ENCODE results near the gene MECR.

MECR gene

GRCh38 chr1:29254346-29254745, 23.6 kb upstream of the MECR start:
- H3K4me3 ChIP-seq (ENCODE audit: low read depth, low read length): no peak overlapping the region
- TF ChIP-seq, protein P1, sequence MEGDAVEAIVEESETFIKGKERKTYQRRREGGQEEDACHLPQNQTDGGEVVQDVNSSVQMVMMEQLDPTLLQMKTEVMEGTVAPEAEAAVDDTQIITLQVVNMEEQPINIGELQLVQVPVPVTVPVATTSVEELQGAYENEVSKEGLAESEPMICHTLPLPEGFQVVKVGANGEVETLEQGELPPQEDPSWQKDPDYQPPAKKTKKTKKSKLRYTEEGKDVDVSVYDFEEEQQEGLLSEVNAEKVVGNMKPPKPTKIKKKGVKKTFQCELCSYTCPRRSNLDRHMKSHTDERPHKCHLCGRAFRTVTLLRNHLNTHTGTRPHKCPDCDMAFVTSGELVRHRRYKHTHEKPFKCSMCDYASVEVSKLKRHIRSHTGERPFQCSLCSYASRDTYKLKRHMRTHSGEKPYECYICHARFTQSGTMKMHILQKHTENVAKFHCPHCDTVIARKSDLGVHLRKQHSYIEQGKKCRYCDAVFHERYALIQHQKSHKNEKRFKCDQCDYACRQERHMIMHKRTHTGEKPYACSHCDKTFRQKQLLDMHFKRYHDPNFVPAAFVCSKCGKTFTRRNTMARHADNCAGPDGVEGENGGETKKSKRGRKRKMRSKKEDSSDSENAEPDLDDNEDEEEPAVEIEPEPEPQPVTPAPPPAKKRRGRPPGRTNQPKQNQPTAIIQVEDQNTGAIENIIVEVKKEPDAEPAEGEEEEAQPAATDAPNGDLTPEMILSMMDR (IDR thresholded peaks at IDR 0.05; ENCODE audit: low read depth, low read length): no peak

GRCh38 chr1:29253180-29253579, 22.4 kb upstream of the MECR start:
- H3K4me3 ChIP-seq (ENCODE audit: low read depth, low read length): no peak overlapping the region
- TF ChIP-seq, protein P1 (IDR thresholded peaks at IDR 0.05; ENCODE audit: low read depth, low read length): no peak

DNA sequence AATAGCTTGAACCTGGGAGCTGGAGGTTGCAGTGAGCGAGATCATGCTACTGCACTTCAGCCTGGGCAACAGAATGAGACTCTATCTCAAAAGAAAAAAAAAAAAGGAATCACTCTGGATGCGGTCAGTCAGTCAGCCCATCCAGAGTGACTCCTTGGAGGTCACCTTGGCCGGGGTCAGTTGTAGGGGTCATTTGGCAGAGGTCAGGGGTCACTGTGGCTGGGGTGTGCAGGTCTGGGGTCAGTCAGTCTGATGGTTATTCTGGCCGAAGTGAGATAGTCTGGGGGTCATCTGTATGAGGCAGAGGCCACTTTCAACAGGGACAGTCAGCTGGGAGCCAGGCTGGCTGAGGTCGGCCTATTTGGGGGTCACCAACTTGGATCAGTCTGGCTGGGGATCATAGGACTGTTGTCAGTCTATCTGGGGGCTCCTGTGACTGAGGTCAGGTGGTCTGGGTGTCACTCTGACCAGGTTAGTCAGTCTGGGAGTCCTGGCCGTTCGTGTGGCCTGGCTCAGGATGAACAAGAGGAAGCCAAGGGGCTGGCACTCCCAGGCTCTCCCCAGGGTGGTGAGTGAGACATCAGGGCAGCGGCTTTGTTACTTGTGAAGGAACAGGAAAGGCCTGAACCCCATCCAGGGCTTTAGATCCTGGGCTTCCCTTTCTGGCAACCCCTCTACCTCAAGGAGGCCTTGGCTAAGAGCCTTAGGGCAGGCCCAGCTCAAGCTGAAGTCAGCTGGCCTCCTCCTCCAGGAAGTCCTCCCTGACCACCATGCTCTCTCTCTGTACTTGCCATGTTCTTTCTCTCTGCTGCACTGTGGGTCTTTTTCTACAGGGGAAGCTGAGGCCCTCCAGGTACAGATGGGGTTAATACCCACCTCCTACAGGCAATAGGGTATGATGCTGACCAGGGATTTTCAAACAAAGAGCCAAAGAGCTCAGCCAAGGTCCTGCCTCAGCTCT, 20.7 kb upstream of the MECR start:
- H3K4me3 ChIP-seq (ENCODE audit: low read depth, low read length): no peak overlapping the region
- TF ChIP-seq, protein P1 (IDR thresholded peaks at IDR 0.05; ENCODE audit: low read depth, low read length): no peak

- TF ChIP-seq, protein P1 (IDR thresholded peaks at IDR 0.05; ENCODE audit: low read depth, low read length): no peak
- H3K4me3 ChIP-seq (ENCODE audit: low read depth, low read length): no peak overlapping the region
Observed at GRCh38 chr1:29249951-29250581, 19.3 kb upstream of the MECR start.

DNA sequence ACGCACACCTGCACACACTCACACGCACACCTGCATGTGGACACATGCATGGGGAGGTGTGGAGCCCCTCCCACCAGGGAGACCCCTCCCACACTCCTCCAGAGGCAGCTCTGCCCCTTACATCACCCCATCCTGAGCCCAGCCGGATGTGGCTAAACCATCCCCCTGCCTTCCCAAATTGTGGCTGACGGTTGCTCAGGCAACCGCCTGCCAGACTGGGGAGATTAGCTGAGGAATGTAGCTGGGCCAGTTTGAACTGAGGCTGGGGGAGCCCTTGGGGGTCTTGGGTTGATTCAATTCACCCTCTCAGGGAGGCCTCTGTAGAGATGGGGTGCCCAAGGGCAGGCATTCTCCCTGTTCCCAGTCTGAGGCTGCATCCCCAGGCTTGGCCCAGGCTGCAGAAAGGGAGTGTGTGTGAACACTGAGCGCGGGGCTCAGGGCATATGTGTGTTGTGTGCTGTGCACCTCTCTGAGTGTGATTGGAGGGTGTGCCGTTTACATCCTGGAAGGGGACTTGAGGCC, 18.5 kb upstream of the MECR start:
- TF ChIP-seq, protein P1 (IDR thresholded peaks at IDR 0.05; ENCODE audit: low read depth, low read length): no peak
- H3K4me3 ChIP-seq (ENCODE audit: low read depth, low read length): no peak overlapping the region

DNA sequence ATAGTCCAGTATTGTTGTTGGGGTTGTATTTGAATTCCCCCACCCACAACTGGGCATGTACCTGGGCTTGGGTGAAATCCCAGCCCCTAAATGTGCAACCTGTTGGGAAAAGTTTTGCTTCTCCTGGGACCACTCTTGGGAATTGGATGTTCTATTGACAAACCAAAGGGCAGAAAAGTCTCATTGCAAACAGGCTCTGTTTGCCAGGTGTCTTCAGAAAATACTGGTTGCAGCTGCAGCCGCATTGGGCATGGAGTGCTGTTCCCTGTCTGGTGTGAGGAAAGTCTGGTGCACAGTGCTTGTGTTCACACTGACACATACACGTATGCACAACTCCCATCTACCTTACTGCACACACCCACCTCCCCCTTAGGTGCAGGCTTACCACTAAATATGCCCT, 17.7 kb upstream of the MECR start:
- TF ChIP-seq, protein P1 (IDR thresholded peaks at IDR 0.05; ENCODE audit: low read depth, low read length): no peak

More for the DNA sequence above, 17.7 kb upstream of the MECR start:
- no peak overlapping the region for H3K4me3 ChIP-seq (ENCODE audit: low read depth, low read length)
